ENCODE measurements around the gene UBE2L3.

- TF ChIP-seq CTCF (IDR thresholded peaks at IDR 0.05; ENCODE audit: insufficient read depth, low read length, poor library complexity, severe bottlenecking) (no peak), EZH2phosphoT487 (conservative IDR thresholded peaks at IDR 0.05; ENCODE audit: low read length) (no peak)
Measured at GRCh38 chr22:21582801-21583740, 15.6 kb downstream of the UBE2L3 start.
